NB4 (cell line): ENCODE results near the gene ANKZF1.

Source experiments
- POLR2A ChIP-seq: IDR thresholded peaks from 2 replicates; pipeline ENCODE4 v1.6.1; 2011; ENCODE audit warnings: mild to moderate bottlenecking; ENCODE audit not compliant: insufficient read length; ENCODE audit errors: extremely low read depth
- TF ChIP-seq, protein P1 (sequence below): IDR thresholded peaks from one replicate; pipeline ENCODE4 v1.5.1; 2012; ENCODE audit warnings: low read depth, low read length

DNA sequence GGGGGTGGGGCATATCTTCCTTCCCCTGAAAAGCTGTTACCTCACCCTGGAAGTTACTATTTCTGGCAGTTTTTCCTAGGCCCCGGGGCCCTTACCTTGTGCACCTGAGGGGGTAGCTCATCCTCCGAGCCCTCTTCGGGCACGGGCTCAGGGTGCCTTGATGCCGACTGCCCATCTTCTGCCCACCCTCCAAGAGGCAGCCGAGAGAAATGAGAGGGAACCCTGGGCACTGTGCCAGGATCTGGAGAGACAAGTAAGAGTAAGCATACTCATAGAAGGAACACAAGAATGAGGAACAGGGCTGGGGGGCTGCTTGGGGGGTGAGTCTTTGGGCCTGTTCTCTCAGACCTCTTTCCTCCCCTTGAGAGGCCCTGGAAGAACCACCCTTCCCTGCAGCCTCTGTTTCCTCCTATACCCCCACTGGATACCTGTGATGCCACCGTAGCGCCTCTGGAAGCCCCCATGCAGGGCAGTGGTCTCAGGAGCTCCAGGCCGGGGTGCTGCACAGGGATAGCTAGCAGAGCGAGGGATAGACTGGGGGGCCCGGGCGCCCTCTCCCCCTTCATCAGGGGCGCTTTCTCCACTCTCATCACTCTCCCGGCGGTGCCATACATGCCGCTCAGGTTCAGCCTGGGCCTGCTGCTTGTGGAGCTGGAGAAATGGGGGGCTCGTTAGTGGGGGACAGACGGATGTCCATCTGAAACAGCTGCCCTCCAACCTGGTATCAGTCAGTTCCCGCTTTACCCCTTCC lies 8.8 kb upstream of the ANKZF1 start:
- no peak for TF ChIP-seq POLR2A
- TF ChIP-seq, protein P1, sequence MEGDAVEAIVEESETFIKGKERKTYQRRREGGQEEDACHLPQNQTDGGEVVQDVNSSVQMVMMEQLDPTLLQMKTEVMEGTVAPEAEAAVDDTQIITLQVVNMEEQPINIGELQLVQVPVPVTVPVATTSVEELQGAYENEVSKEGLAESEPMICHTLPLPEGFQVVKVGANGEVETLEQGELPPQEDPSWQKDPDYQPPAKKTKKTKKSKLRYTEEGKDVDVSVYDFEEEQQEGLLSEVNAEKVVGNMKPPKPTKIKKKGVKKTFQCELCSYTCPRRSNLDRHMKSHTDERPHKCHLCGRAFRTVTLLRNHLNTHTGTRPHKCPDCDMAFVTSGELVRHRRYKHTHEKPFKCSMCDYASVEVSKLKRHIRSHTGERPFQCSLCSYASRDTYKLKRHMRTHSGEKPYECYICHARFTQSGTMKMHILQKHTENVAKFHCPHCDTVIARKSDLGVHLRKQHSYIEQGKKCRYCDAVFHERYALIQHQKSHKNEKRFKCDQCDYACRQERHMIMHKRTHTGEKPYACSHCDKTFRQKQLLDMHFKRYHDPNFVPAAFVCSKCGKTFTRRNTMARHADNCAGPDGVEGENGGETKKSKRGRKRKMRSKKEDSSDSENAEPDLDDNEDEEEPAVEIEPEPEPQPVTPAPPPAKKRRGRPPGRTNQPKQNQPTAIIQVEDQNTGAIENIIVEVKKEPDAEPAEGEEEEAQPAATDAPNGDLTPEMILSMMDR: no peak
